ENCODE results near the gene PDGFB.

DNA sequence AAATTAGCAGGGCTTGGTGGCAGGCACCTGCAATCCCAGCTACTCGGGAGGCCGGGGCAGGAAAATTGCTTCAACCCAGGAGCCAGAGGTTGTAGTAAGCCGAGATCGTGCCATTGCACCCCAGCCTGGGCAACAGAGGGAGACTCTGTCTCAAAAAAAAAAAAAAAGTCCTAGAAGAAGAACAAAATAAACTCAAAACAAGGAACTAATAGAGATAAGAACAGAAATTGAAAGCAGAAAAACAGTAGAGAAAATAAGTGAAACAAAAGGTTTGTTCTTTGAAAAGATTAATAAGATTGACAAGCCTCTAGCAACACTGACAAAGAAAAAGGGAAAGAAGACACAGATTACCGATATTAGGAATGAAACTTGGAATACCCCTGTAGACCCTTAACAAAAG lies 47.2 kb downstream of the PDGFB start:
- no peak for TF ChIP-seq CTCF (IDR thresholded peaks at IDR 0.05 in 4 of 5, conservative IDR thresholded peaks at IDR 0.05 in 1 of 5)
- TF ChIP-seq POLR2A (IDR thresholded peaks at IDR 0.05), result no peak
